Activated T-helper 1 cell treated with Interleukin-2 at 50 U/mL for 16 hours (primary cell): ENCODE results near the gene CRYGB.
A peak's percentile ranks its signal among the peaks of the same experiment; 100 is the strongest.

Source experiments
- DNase-seq: peaks from one replicate; pipeline ENCODE4 v3.0.0-alpha.2; 2020; ENCODE audit warnings: low read depth

CRYGB gene

GRCh38 chr2:208146006-208146405 lies at the start of gene CRYGB:
CRYGB (minus strand) TSS chr2:208146158; CDS start chr2:208146120, 38 bp downstream.
- no peak for DNase-seq

DNA sequence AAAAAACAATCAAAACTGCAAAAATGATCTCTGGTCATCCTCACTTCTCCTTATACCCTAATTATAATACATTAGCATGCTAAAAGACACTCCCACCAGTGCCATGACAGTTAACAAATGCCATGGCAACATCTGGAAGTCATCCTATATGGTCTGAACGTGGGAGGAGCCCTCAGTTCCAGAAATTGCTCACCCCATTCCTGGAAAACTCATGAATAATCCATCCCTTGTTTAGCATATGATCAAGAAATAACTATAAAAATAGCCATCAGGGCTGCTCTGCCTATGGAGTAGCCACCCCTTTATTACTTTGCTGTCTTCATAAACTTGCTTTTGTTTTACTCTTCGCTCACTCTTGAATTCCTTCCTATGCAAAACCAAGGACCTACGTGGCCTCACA lies 49.6 kb upstream of the CRYGB start:
- no peak for DNase-seq

DNA sequence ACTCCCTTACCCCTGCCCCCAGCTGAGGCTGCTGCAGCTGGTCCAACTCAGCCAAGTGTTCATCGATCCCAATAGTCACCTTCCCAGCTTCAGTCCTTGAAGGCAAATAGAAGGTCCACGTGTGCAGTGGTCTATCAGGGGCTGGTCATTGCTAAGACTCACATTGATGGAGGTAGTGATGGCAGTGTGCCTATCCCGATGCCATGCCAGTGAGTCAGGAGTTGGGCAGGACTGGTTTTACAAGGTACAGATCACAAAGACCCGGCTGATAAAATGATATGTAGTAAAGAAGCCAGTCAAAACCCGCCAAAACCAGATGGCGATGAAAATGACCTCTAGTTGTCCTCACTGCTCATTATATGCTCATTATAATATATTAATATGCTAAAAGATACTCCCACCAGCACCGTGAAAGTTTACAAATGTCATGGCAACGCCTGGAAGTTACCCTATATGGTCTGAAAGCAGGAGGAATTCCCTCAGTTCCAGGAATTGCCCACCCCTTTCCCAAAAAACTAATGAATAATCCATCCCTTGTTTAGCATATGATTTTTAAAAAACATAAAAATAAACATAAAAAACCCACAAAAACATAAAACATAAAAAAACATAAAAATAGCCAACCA lies 46.8 kb upstream of the CRYGB start:
- DNase-seq = no peak

GRCh38 chr2:208189810-208190503 lies 44.0 kb upstream of the CRYGB start, which contains the start of gene C2orf80:
C2orf80 (minus strand) TSS chr2:208190030; CDS start chr2:208186986, 3,044 bp downstream.
- no peak for DNase-seq

- DNase-seq = no peak
Measured at GRCh38 chr2:208189069-208189809, 43.3 kb upstream of the CRYGB start.

DNA sequence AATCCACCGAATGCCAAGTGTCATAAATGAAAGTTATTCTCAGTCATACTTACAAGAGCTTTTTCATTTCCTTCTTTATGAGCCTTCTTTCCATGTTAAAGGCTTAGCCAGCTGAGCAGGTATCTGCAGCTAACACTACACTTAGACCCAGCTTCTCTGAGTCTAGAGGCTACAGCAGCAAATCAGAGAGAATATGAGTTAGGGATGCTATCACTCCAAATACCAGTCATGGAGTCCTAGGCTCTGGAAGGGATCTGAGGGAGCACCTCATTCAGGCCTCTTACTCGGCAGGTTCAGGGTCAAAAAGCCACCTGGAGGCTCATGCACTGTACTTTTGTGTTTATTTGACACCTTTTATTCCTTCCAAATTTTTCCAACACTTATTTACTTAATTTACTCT lies 40.9 kb upstream of the CRYGB start:
- no peak for DNase-seq

GRCh38 chr2:208186465-208186864 lies 40.5 kb upstream of the CRYGB start:
- no peak for DNase-seq

GRCh38 chr2:208183972-208184705 lies 38.2 kb upstream of the CRYGB start:
- no peak for DNase-seq

GRCh38 chr2:208183526-208183925 lies 37.6 kb upstream of the CRYGB start:
- DNase-seq = no peak

- no peak for DNase-seq
Measured at GRCh38 chr2:208182835-208183234, 36.9 kb upstream of the CRYGB start.

GRCh38 chr2:208179028-208179609 lies 33.2 kb upstream of the CRYGB start:
- no peak for DNase-seq

- no peak for DNase-seq
Measured at GRCh38 chr2:208175840-208176153, 29.8 kb upstream of the CRYGB start.

- peak; percentile 25 for DNase-seq
Measured at GRCh38 chr2:208175069-208175839, 29.3 kb upstream of the CRYGB start.

DNA sequence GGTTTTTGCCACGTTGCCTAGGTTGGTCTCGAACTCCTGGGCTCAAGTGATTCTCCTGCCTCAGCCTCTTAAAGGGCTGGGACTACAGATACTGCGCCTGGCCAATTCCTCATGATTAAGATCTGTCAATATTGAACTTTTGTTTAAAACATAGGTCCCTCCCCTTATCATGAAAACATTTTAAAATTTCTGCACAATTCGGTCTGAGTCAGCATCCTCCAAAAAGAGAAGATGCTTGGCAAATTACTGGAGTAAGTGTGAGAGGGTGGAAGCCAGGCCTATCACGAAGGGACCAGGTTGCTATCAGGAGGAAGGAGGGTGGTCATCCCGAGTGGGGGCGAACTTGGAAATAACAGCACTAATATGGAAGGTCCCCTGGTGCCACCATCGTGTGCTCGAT lies 28.2 kb upstream of the CRYGB start:
- no peak for DNase-seq

- no peak for DNase-seq
Measured at GRCh38 chr2:208172125-208172524, 26.2 kb upstream of the CRYGB start.

GRCh38 chr2:208164951-208165755 lies 19.2 kb upstream of the CRYGB start:
- no peak for DNase-seq

DNA sequence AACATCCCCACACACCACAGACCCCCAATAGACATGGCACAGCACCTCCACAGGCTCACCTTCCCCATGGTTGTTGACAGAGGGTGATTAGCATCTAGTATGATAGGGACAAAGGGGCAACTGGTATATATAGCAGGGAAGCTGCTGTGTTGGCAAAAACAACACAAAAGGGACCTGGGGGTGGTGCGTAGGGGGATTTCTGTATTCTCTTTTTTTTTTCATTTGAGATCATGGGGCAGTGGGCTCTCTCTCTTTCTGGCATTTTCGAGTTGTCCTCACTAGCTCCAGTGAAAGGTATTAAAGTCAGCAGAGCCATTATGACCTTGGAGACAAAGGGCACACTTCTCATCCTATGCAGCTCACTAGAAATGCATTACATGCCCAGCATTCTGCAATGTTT lies 17.5 kb upstream of the CRYGB start, which contains the start of gene CRYGA:
Gene CRYGA, minus strand, starts transcription at position 101 of the 400 bp plus-strand sequence. Its CDS starts 33 bp downstream, at position 68.
- DNase-seq = no peak

DNA sequence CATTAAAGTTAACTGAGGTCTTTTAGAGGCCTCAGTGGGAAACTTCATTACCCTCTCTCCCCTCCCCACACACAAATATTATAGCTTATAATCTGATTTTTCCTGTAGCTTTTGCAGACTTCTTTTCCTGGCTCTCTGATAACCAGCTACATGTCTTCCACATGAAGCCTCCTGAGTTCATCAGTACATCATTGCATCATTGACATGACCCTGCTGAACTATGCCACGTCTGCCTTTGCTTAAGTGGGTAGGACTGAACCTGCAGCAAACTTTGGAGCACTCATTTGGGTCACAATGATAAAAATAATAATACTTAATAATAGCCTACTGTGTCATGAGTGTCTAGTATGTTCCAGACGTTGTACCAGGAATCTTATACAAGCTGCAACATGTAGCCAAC lies 10.5 kb upstream of the CRYGB start:
- DNase-seq = no peak

GRCh38 chr2:208153156-208153555 lies 7.2 kb upstream of the CRYGB start:
- DNase-seq = no peak

GRCh38 chr2:208150956-208151355 lies 5.0 kb upstream of the CRYGB start:
- DNase-seq = no peak
